Measurements from ENCODE around the gene TENT4A. TPM values are rescaled to one million over a fixed set of nuclear protein-coding genes. Genes with fewer than 3 reads are reported as not detected.

TENT4A gene
- total RNA-seq, 1 donor from 2014 or later: 45.7 TPM

DNA sequence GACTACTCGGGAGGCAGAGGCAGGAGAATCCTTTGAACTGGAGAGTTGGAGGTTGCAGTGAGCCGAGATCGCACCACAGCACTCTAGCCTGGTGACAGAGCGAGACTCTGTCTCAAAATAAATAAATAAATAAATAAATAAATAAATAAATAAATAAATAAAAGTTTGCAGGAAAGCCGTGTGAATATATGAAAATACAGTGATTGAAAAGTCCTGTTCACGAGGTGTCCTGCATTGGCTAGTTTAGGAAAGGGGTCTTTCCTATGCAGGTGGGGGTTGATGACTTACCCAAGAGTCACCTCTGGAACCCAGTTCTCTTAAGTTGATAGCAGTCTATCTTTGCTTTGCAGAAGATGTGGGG lies 7.3 kb downstream of the TENT4A start:
- Mint-ChIP-seq H3K27me3 (ENCODE audit: low read depth) (no peaks in the 10 kb centered on the region), H3K4me3 (no peak overlapping the region), H3K4me1 (peaks cover 68% of the 10 kb centered on the region), H3K36me3 (no peaks in the 10 kb centered on the region), H3K9me3 (no peaks in the 10 kb centered on the region), H3K27ac (no peak overlapping the region)
- TF ChIP-seq, protein P1, sequence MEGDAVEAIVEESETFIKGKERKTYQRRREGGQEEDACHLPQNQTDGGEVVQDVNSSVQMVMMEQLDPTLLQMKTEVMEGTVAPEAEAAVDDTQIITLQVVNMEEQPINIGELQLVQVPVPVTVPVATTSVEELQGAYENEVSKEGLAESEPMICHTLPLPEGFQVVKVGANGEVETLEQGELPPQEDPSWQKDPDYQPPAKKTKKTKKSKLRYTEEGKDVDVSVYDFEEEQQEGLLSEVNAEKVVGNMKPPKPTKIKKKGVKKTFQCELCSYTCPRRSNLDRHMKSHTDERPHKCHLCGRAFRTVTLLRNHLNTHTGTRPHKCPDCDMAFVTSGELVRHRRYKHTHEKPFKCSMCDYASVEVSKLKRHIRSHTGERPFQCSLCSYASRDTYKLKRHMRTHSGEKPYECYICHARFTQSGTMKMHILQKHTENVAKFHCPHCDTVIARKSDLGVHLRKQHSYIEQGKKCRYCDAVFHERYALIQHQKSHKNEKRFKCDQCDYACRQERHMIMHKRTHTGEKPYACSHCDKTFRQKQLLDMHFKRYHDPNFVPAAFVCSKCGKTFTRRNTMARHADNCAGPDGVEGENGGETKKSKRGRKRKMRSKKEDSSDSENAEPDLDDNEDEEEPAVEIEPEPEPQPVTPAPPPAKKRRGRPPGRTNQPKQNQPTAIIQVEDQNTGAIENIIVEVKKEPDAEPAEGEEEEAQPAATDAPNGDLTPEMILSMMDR (IDR thresholded peaks at IDR 0.05; ENCODE audit: unreplicated experiment): no peak
- no peak for DNase-seq (ENCODE audit: low spot score in 2 of 2, unreplicated experiment in 2 of 2)

DNA sequence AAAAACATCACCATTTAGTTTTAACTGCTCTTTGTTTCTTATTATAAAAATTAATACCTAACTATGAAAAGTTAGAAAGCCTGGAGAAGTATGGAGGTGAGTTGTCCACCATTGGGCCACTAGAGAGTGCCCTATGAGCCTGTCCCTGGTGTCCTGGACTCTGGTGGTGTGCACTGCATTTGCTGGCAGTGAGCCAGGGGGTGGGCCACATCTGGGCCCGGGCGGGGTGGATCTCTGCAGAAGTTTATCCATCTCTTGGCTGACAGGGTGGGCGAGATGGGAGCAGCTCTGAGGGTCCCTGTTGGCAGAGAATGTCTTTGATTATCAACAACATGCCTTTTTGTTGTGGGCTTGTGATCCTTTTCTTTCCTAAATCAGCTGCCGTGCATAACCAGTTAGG lies 8.2 kb downstream of the TENT4A start:
- Mint-ChIP-seq H3K4me3 (no peak overlapping the region), H3K9me3 (no peaks in the 10 kb centered on the region), H3K27me3 (ENCODE audit: low read depth) (no peaks in the 10 kb centered on the region), H3K36me3 (no peaks in the 10 kb centered on the region), H3K27ac (peak overlapping the region; percentile 76), H3K4me1 (peaks cover 59% of the 10 kb centered on the region)
- TF ChIP-seq, protein P1 (IDR thresholded peaks at IDR 0.05; ENCODE audit: unreplicated experiment): no peak
- no peak for DNase-seq (ENCODE audit: low spot score in 2 of 2, unreplicated experiment in 2 of 2)

DNA sequence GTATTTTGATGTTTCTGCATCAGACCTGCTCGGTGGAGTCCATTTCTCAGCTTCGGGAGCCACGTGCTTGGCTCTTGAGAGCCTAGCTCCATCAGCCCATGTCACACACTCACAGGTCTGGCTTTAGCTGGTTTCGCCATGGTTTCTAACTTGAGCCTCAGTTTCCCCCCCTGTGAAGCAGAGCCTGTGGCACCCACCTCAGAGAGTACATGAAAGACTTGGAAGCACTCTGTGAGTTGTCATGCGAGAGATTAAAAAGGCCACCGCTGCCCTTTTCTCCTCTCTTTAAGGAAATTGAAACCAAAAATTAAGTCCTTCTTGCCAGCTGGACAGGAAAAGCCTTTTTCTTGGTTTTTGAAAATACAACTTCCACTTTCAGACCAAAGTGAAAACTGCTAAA lies 8.8 kb downstream of the TENT4A start:
- TF ChIP-seq, protein P1 (IDR thresholded peaks at IDR 0.05; ENCODE audit: unreplicated experiment): no peak
- no peak for DNase-seq (ENCODE audit: low spot score in 2 of 2, unreplicated experiment in 2 of 2)
- H3K36me3 Mint-ChIP-seq: no peaks in the 10 kb centered on the region
- no peaks in the 10 kb centered on the region for H3K9me3 Mint-ChIP-seq
- no peak overlapping the region for H3K4me3 Mint-ChIP-seq
- peaks cover 54% of the 10 kb centered on the region for H3K4me1 Mint-ChIP-seq
- no peaks in the 10 kb centered on the region for H3K27me3 Mint-ChIP-seq (ENCODE audit: low read depth)
- H3K27ac Mint-ChIP-seq: peak overlapping the region; percentile 76

DNA sequence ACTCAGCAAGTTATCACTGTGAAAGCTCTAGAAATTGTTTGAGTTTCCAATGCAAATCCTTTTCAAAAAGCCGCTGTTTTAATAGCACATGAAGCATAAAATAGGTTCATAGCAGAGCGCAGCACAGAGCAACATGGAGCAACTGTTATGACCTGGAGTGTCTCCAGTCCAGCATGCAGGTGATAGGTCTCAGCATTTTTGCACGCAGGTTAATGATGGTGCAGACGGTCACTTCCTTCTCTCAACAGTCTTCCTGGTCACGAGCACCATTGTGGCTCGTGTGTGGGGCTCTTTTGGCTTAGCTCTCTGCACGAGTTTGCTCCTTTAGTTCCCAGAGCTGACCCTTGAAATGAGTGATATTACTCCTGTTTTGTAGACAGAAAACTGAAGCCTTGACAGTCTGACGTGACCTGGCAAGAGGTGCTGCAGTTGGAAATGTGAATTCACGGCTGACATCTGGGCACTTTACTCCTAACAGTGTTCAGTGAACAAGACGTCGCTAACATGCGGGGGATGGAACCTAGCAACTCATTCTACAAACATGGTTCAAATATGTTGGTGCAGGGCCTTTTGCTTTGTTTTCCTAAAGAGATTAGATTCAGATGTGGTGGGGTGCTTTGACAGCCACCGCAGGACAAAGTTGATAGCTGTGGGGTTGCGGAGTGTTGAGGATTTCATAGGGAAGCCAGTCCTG lies 10.0 kb downstream of the TENT4A start:
- TF ChIP-seq, protein P1 (IDR thresholded peaks at IDR 0.05; ENCODE audit: unreplicated experiment): no peak
- H3K4me3 Mint-ChIP-seq: no peak overlapping the region
- peak overlapping the region; percentile 43 for H3K27ac Mint-ChIP-seq
- peaks cover 44% of the 10 kb centered on the region for H3K4me1 Mint-ChIP-seq
- no peak for DNase-seq (ENCODE audit: low spot score in 2 of 2, unreplicated experiment in 2 of 2)
- H3K36me3 Mint-ChIP-seq: no peaks in the 10 kb centered on the region
- no peaks in the 10 kb centered on the region for H3K27me3 Mint-ChIP-seq (ENCODE audit: low read depth)
- H3K9me3 Mint-ChIP-seq: no peaks in the 10 kb centered on the region

DNA sequence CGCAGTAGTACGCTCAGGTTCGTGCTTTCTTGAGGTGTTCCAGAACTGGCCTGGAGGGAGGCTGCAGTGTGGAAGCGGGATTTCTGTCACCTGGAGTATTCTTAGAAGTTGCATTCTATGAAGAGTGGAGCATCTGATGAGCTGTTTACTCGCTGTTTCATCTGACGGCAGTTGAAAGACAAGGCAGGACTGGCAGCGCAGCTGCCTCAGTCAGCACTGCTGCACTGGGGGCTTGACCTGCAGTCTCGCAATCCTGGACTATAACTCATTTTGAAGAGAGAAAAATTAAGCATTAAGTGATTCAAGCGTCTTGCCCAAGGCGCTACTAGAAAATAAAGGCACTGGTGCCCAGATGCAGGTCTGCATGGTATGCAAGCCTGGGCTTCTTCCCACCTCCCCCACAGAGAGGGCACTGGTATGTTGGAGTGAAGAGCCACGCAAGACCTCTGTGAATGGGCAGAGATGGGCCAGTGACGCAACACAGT lies 10.6 kb downstream of the TENT4A start:
- TF ChIP-seq, protein P1 (IDR thresholded peaks at IDR 0.05; ENCODE audit: unreplicated experiment): no peak
- DNase-seq (ENCODE audit: low spot score in 2 of 2, unreplicated experiment in 2 of 2): no peak
- Mint-ChIP-seq H3K4me3 (no peak overlapping the region), H3K27me3 (ENCODE audit: low read depth) (no peaks in the 10 kb centered on the region), H3K4me1 (peaks cover 38% of the 10 kb centered on the region), H3K27ac (peak overlapping the region; percentile 43), H3K9me3 (no peaks in the 10 kb centered on the region), H3K36me3 (no peaks in the 10 kb centered on the region)

All from mesothelial cell of epicardium (in vitro differentiated cells).